Neural cell (in vitro differentiated cells): Measurements from ENCODE around the gene C1orf52. TPM values are rescaled to one million over a fixed set of nuclear protein-coding genes. Genes with fewer than 3 reads are reported as not detected.

ENCODE experiments used
- H2AFZ ChIP-seq: fragments of 200-600, 300-800 bp; sonication (generic), shearing (Covaris generic); 2 replicates; pipeline ENCODE4 v1.6.0; 2014; ENCODE audit warnings: low read depth, mild to moderate bottlenecking, antibody characterized with exemption, low read length, moderate library complexity
- H3F3A ChIP-seq: fragments of 200-600 bp; shearing (Covaris generic); 2 replicates; pipeline ENCODE4 v1.6.1; 2016; ENCODE audit warnings: mild to moderate bottlenecking, moderate library complexity, mixed read lengths, antibody characterized with exemption, low read length; ENCODE audit not compliant: insufficient read depth, poor library complexity, severe bottlenecking
- H3K27ac ChIP-seq: fragments of 200-600, 300-800 bp; sonication (generic), shearing (Covaris generic); 2 replicates; pipeline ENCODE4 v1.5.1; 2014; ENCODE audit warnings: mild to moderate bottlenecking, low read length, moderate library complexity
- H3K27me3 ChIP-seq: fragments of 300-800, 200-600 bp; sonication (generic), shearing (Covaris generic); 2 replicates; pipeline ENCODE4 v1.6.0; 2014; ENCODE audit warnings: mild to moderate bottlenecking, low read depth, low read length, moderate library complexity; ENCODE audit not compliant: insufficient read depth
- H3K36me3 ChIP-seq: fragments of 300-800, 200-600 bp; sonication (generic), shearing (Covaris generic); 2 replicates; pipeline ENCODE4 v1.5.1; 2014; ENCODE audit warnings: mild to moderate bottlenecking, antibody characterized with exemption, low read length, moderate library complexity; ENCODE audit not compliant: insufficient read depth
- H3K4me2 ChIP-seq: fragments of 300-800, 200-600 bp; sonication (generic), shearing (Covaris generic); 2 replicates; pipeline ENCODE4 v1.6.0; 2014; ENCODE audit warnings: mild to moderate bottlenecking, low read length
- H3K4me3 ChIP-seq: fragments of 300-800, 200-600 bp; sonication (generic), shearing (Covaris generic); 2 replicates; pipeline ENCODE4 v1.5.1; 2014; ENCODE audit warnings: mild to moderate bottlenecking, low read length, moderate library complexity
- H3K79me2 ChIP-seq: fragments of 200-600 bp; shearing (Covaris generic); replicated peaks from 2 replicates; pipeline ENCODE4 v1.6.0; 2014; ENCODE audit warnings: mild to moderate bottlenecking, low read length, moderate library complexity; ENCODE audit not compliant: insufficient read depth
- H3K9ac ChIP-seq: fragments of 300-800, 200-600 bp; sonication (generic), shearing (Covaris generic); 2 replicates; pipeline ENCODE4 v1.6.1; 2016; ENCODE audit warnings: mild to moderate bottlenecking, low read length, mixed read lengths
- H3K9me2 ChIP-seq: fragments of 200-600 bp; shearing (Covaris generic); 2 replicates; pipeline ENCODE4 v1.6.1; 2016; ENCODE audit warnings: mild to moderate bottlenecking, low read length, mixed read lengths; ENCODE audit not compliant: insufficient read depth
- H3K9me3 ChIP-seq: fragments of 200-600, 300-800 bp; sonication (generic), shearing (Covaris generic); 2 replicates; pipeline ENCODE4 v1.6.1; 2016; ENCODE audit warnings: mild to moderate bottlenecking, mixed run types, low read length, moderate library complexity, mixed read lengths
- H4K20me1 ChIP-seq: fragments of 200-600 bp; shearing (Covaris generic); 2 replicates; pipeline ENCODE4 v1.6.1; 2016; ENCODE audit warnings: mild to moderate bottlenecking, mixed run types; ENCODE audit not compliant: insufficient read depth
- EP300 ChIP-seq: fragments of 450-650 bp; conservative IDR thresholded peaks from 2 replicates; pipeline ENCODE4 v1.6.1; 2014; ENCODE audit warnings: antibody characterized with exemption, mild to moderate bottlenecking, moderate library complexity; ENCODE audit not compliant: poor library complexity, severe bottlenecking
- EZH2 ChIP-seq: fragments of 200-600, 300-800 bp; shearing (Covaris generic), sonication (generic); IDR thresholded peaks from 2 replicates; pipeline ENCODE4 v1.6.1; 2014; ENCODE audit warnings: antibody characterized with exemption, low read length, borderline replicate concordance, mild to moderate bottlenecking; ENCODE audit not compliant: insufficient read depth, poor library complexity, severe bottlenecking
- MXI1 ChIP-seq: fragments of 450-650 bp; conservative IDR thresholded peaks from 2 replicates; pipeline ENCODE4 v1.6.1; 2014; ENCODE audit warnings: antibody characterized with exemption, mild to moderate bottlenecking; ENCODE audit not compliant: poor library complexity, severe bottlenecking
- POLR2AphosphoS5 ChIP-seq: IDR thresholded peaks from 2 replicates; pipeline ENCODE4 v1.6.1; 2012
- RAD21 ChIP-seq: fragments of 450-650 bp; conservative IDR thresholded peaks from 2 replicates; pipeline ENCODE4 v1.6.1; 2014; ENCODE audit warnings: antibody characterized with exemption, mild to moderate bottlenecking, moderate library complexity
- REST ChIP-seq: IDR thresholded peaks from 2 replicates; pipeline ENCODE4 v1.6.1; 2012; ENCODE audit warnings: borderline replicate concordance
- SMC3 ChIP-seq: fragments of 450-650 bp; conservative IDR thresholded peaks from 2 replicates; pipeline ENCODE4 v1.6.1; 2014; ENCODE audit warnings: antibody characterized with exemption, mild to moderate bottlenecking, moderate library complexity; ENCODE audit not compliant: poor library complexity
- TAF1 ChIP-seq: IDR thresholded peaks from 2 replicates; pipeline ENCODE4 v1.6.1; 2012; ENCODE audit warnings: low read depth
- polyA plus RNA-seq: library from polyadenylated mRNA; depleted of rRNA; stranded (reverse); fragments of >200 nt; gene quantifications from 2 replicates; pipeline ENCODE4 v1.2.3, GENCODE V29; 2014
- TF ChIP-seq, protein P1 (sequence below): fragments of 450-650 bp; IDR thresholded peaks from 2 replicates; pipeline ENCODE4 v1.5.1; 2014; ENCODE audit warnings: antibody characterized with exemption, mild to moderate bottlenecking, moderate library complexity; ENCODE audit not compliant: poor library complexity, severe bottlenecking

The C1orf52 gene
- polyA plus RNA-seq, 1 donor from 2014 or later = 94.6 TPM

- Histone ChIP-seq H3K9me3 (no peaks in the 10 kb centered on the region), H3K9ac (no peak overlapping the region), H2AFZ (no peak overlapping the region), H3K27me3 (no peaks in the 10 kb centered on the region), H3K36me3 (no peaks in the 10 kb centered on the region), H3K4me3 (no peak overlapping the region), H4K20me1 (no peaks in the 10 kb centered on the region), H3K79me2 (no peaks in the 10 kb centered on the region), H3K4me2 (no peak overlapping the region), H3F3A (no peaks in the 10 kb centered on the region), H3K27ac (no peak overlapping the region), H3K9me2 (no peaks in the 10 kb centered on the region)
- TF ChIP-seq RAD21 (no peak), MXI1 (no peak), EZH2 (no peak), REST (no peak), TAF1 (no peak), EP300 (no peak), SMC3 (no peak)
- TF ChIP-seq, protein P1, sequence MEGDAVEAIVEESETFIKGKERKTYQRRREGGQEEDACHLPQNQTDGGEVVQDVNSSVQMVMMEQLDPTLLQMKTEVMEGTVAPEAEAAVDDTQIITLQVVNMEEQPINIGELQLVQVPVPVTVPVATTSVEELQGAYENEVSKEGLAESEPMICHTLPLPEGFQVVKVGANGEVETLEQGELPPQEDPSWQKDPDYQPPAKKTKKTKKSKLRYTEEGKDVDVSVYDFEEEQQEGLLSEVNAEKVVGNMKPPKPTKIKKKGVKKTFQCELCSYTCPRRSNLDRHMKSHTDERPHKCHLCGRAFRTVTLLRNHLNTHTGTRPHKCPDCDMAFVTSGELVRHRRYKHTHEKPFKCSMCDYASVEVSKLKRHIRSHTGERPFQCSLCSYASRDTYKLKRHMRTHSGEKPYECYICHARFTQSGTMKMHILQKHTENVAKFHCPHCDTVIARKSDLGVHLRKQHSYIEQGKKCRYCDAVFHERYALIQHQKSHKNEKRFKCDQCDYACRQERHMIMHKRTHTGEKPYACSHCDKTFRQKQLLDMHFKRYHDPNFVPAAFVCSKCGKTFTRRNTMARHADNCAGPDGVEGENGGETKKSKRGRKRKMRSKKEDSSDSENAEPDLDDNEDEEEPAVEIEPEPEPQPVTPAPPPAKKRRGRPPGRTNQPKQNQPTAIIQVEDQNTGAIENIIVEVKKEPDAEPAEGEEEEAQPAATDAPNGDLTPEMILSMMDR = no peak
Observed at GRCh38 chr1:85295006-85295431, 35.6 kb upstream of the C1orf52 start.

GRCh38 chr1:85290826-85291225 is 31.4 kb upstream of the C1orf52 start:
- Histone ChIP-seq H3F3A (no peaks in the 10 kb centered on the region), H3K4me3 (no peak overlapping the region), H3K4me2 (no peak overlapping the region), H3K27me3 (no peaks in the 10 kb centered on the region), H3K79me2 (no peaks in the 10 kb centered on the region), H3K36me3 (no peaks in the 10 kb centered on the region), H2AFZ (no peak overlapping the region), H3K9ac (no peak overlapping the region), H4K20me1 (no peaks in the 10 kb centered on the region), H3K27ac (no peak overlapping the region), H3K9me2 (no peaks in the 10 kb centered on the region), H3K9me3 (no peaks in the 10 kb centered on the region)
- no peak for TF ChIP-seq RAD21
- no peak for TF ChIP-seq MXI1
- TF ChIP-seq POLR2AphosphoS5 = no peak
- TF ChIP-seq EP300 = no peak
- no peak for TF ChIP-seq TAF1
- no peak for TF ChIP-seq SMC3
- TF ChIP-seq REST = no peak
- no peak for TF ChIP-seq EZH2
- TF ChIP-seq, protein P1 = no peak
